GM23248 (cell line): ENCODE data around the gene DIS3.

Experiments
- EZH2 ChIP-seq: fragments of 200-600 bp; sonication (generic); IDR thresholded peaks from 2 replicates; pipeline ENCODE4 v1.6.1; 2018; ENCODE audit warnings: antibody characterized with exemption, mild to moderate bottlenecking; ENCODE audit not compliant: insufficient read depth, poor library complexity, severe bottlenecking
- EZH2phosphoT487 ChIP-seq: fragments of 200-600 bp; sonication (generic); IDR thresholded peaks from 2 replicates; pipeline ENCODE4 v1.6.1; 2018; ENCODE audit warnings: antibody characterized with exemption, moderate library complexity, mild to moderate bottlenecking, low read depth; ENCODE audit not compliant: insufficient read depth

DNA sequence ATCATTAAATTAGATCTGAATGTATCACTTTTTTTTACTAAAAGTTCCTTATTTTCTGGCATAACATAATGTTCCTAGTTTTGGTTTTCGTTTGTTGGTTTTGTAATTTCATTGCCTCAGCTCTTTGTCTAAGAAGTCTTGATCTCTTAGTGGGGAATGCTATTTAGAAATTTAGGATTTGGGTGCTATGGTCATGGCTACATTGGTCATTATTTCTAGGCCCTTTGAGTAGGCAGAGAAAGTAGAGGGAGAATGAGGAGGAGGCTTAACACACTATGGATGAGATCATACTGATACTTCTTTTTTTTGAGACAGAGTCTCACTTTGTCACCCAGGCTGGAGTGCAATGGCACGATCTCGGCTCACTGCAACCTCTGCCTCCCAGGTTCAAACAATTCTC, 42.0 kb upstream of the DIS3 start:
- TF ChIP-seq EZH2phosphoT487 (no peak), EZH2 (no peak)
